Measurements from ENCODE around the gene SPHKAP.
A peak's percentile ranks its signal among the peaks of the same experiment; 100 is the strongest.
"Not testable (repeated sequence)": the region's sequence is repeated elsewhere in the genome, so short reads cannot be mapped to it uniquely, and the experiment has no call there.

The SPHKAP gene

DNA sequence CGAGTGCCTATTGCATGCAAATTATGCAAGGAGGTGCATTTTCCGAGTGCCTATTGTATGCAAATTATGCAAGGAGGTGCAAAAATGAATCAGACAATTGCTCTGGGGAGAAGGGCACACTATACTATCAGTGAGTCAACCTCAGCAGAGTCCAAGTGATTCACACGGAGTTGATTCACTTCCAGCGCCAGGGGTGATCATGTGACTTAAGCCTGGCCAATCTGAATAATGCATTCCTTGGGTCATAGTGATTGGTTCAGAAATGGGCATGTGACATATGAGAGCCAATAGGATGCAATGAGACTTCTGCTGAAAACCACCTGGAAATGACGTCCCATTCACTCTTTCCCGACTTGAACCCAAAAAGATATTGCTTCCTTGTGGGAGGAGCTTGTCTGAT lies 157.9 kb downstream of the SPHKAP start:
- no peak for TF ChIP-seq POLR2A (IDR thresholded peaks at IDR 0.05; ENCODE audit: low read depth, low read length)
- peak; percentile 33 for DNase-seq (ENCODE audit: insufficient read length, low spot score)
- FAIRE-seq: peak; percentile 76

DNA sequence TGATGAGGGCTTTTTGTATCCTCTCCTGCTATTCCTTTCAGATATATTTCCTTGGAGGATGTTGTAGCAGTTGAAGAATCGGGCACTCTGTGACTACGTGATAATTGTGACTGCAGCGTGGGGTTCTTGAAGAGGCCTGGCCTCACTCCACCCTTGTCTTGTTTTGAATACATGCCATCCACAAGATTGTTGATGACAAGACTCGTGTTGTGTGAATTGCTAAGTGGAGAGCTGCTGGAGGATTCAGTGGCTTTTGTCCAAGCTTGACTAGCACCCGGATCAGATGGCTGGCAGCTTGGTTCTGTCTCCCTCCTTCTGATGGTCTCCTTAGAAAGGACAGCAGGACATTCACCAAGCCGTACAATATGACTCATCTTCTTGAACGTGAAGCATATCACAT lies 163.2 kb downstream of the SPHKAP start:
- DNase-seq (ENCODE audit: insufficient read length, low spot score): no peak
- no peak for FAIRE-seq
- TF ChIP-seq POLR2A (IDR thresholded peaks at IDR 0.05; ENCODE audit: low read depth, low read length): no peak

DNA sequence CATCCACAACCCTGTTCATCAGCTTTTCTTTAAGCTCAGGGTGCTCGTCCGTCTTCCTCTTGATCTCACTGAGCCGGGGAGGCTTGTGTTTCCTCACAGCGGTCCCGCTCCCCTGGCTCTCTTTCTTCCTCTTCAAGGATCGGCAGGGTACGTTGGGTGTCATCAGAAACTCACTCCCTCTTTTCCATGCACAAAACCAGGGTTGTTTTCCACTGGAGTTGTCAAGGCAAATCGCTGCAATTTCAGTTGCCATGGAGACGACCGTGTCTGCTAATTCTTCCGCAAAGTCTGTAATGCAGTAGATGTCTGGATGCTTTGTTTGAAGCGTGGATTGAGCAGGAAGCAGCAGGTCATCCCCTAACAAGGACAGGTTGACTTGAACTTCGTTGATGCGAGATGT lies 163.7 kb downstream of the SPHKAP start:
- no peak for DNase-seq (ENCODE audit: insufficient read length, low spot score)
- no peak for TF ChIP-seq POLR2A (IDR thresholded peaks at IDR 0.05; ENCODE audit: low read depth, low read length)
- no peak for FAIRE-seq

DNA sequence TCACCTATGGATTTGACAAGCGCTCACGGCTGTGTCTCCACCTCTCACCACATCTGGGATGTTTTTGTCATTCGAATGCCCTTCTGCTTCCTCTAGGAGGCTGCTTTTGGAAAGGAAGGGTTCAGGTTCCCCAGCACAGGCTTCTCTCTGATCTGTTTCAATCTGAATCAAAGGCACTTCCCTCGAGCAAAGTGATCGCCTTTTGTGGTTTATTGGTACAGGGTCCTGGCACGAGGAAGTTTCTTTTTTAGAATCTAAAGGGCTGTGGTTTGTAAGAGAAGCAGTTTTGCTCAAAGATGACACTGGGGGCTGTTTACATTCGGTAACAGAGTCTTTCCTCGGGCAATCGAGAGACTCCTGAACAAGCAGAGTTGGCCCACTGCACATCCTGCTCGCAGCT lies 165.1 kb downstream of the SPHKAP start:
- FAIRE-seq (no peak), DNase-seq (ENCODE audit: insufficient read length, low spot score) (no peak)
- no peak for TF ChIP-seq POLR2A (IDR thresholded peaks at IDR 0.05; ENCODE audit: low read depth, low read length)

DNA sequence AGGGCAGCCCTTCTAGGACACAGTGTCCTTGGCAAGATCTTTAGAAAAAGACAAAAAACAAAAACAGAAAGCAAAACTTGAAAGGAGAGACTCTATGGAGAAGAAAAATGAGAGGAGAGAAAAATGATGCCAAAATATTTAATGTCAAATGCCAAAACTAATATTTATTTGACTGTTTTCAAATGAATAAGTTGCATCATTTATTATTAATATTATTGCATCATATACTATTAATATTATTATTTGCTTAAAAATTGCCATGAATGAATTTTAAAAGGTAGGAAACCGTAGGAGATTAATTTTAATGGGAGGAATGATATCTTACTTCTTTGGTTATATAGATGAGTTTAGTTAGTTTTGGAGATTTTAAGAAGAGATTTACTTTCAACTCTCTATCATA lies 165.7 kb downstream of the SPHKAP start:
- FAIRE-seq: no peak
- no peak for TF ChIP-seq POLR2A (IDR thresholded peaks at IDR 0.05; ENCODE audit: low read depth, low read length)
- DNase-seq (ENCODE audit: insufficient read length, low spot score): no peak

DNA sequence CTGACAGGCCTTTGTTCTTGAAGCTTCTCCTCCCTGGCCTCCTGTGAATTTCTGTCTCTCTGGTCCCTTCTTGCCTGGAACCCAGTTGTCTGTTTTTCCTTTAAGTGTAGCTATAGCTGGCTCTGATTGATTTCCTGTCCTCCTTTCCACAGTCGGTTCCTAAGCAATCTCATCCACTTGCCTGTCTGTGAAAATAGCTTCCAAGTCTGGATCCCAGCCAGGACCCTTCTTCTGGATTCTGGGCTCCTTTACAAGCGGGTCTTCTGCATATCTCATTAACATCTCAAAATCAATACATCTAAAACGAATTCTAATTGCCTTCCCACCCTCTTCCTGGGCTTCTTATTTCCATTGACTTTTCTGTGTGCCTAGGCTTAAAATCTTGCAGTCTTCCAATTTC lies 185.1 kb downstream of the SPHKAP start:
- DNase-seq (ENCODE audit: insufficient read length, low spot score) (no peak), FAIRE-seq (no peak)
- no peak for TF ChIP-seq POLR2A (IDR thresholded peaks at IDR 0.05; ENCODE audit: low read depth, low read length)

DNA sequence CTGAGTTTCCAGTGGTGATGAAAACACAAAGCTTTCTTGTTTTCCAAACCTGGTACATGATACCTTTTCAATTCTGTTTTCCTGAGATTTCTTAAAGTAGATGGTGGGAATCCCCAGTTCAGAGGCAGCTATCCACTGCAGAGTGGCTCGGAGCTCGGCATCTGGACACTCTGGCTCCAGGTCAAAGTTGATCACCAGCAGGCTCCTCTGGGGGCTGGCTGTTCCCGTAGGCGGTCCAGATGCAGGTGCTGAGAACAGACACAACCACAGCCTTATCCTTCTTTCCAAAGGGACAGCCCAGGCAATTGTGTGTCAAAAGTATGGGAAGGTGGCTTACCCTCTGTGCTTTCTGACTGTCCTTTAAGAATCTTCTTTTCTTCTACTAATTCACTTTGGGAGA lies 190.6 kb downstream of the SPHKAP start:
- no peak for DNase-seq (ENCODE audit: insufficient read length, low spot score)
- FAIRE-seq: no peak
- no peak for TF ChIP-seq POLR2A (IDR thresholded peaks at IDR 0.05; ENCODE audit: low read depth, low read length)

DNA sequence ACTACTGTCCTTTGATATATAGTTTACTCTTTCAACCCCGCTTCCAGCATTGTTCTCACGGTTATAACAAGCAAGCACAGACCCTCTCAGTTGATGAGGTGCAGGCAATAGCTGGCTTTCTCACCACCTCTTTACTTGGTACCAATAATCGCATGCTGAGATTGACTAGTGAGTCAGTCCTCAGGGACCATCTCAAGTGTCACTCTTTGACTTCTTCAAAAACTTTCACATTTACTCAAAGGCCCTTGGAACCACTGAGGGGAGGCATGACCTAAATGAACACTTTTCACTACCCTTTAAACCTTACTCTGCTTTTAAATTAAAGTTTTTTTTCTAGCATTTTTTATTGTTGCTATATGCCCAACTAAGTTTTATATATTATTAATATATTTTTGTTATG lies 208.2 kb downstream of the SPHKAP start:
- TF ChIP-seq POLR2A (IDR thresholded peaks at IDR 0.05; ENCODE audit: low read depth, low read length): no peak
- FAIRE-seq: no peak
- no peak for DNase-seq (ENCODE audit: insufficient read length, low spot score)

DNA sequence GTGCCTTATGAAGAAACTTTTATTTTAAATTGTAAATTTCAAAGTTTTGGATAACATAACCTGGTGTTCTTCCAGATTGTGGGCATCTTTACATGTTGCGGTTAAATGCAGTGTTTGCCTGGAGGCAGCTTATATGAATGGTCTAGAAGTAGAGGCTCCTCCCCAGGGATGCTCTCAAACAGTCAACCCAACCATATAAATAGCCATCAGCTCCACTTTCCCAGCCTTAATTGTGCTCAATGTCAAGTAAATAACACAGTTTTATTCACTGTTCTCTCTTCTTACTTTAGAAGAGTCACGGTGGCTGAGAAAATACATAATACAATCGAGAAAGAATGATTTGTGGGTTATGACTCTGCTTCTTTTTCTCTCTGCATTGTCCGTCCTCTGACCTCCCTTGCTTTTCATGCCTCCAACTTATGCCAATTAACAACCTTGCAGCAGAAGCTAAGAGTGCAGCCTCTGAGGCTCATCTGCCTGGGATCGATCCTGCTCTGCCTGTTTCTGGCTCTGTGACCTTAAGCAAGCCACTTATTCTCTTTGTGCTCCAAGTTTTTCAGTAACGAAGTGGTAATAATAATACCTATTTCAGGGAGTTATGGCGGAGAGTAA lies 209.8 kb downstream of the SPHKAP start:
- FAIRE-seq: no peak
- no peak for DNase-seq (ENCODE audit: insufficient read length, low spot score)
- no peak for TF ChIP-seq POLR2A (IDR thresholded peaks at IDR 0.05; ENCODE audit: low read depth, low read length)

DNA sequence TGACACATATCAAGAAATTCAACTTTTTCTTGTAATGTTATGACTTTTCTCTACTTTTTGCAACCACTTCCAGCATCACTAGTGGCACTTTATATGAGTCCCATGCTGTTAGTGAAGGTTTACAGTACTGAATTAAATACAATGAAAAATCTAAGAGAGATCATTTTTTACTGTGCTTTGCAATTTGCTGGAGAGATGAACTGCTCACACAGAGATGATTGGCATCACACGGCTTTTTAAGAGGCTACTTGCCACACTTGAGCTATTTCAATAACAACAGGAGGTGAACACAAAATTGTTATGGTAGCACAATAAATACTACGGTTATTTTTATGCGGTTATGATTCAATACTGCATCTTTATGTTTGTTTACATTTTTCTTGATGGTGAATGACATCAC lies 221.2 kb downstream of the SPHKAP start:
- DNase-seq (ENCODE audit: insufficient read length, low spot score): no peak
- TF ChIP-seq POLR2A (IDR thresholded peaks at IDR 0.05; ENCODE audit: low read depth, low read length): no peak
- no peak for FAIRE-seq

DNA sequence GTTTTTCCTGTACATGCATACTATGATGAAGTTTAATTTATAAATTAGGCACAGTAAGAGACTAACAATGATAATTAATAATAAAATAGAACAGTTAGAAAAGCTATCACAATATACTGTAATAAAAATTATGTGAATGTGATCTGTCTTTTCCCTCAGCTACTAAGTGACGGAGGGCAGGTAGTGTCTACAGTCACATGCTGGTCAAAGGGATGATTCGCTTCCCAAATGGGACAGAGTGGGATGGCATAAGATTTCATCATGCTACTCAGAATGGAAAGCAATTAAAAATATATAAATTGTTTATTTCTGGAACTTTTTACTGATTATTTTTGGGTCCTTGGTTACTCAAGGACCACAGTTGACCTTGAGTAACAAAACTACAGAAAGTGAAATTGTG lies 238.5 kb downstream of the SPHKAP start:
- no peak for TF ChIP-seq POLR2A (IDR thresholded peaks at IDR 0.05; ENCODE audit: low read depth, low read length)
- FAIRE-seq (no peak), DNase-seq (ENCODE audit: insufficient read length, low spot score) (no peak)

DNA sequence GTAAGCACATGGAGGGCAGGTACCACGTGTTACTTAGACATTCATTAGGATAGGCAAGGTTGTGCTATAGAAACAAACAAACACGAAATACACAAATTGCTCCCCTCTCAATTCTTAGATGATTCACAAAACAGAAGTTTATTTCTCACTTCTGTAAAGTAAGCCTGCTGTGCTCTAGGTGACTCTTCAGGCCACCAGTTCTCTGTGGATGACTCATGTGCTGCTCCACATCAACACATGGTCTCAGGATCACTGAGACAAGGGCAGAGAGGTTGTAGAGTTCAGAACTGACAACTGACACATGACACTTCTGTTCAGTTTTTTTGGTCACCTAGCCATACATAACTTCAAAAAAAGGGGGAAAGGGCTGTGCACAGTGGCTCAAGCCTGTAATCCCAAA lies 239.5 kb downstream of the SPHKAP start:
- FAIRE-seq: no peak

DNA sequence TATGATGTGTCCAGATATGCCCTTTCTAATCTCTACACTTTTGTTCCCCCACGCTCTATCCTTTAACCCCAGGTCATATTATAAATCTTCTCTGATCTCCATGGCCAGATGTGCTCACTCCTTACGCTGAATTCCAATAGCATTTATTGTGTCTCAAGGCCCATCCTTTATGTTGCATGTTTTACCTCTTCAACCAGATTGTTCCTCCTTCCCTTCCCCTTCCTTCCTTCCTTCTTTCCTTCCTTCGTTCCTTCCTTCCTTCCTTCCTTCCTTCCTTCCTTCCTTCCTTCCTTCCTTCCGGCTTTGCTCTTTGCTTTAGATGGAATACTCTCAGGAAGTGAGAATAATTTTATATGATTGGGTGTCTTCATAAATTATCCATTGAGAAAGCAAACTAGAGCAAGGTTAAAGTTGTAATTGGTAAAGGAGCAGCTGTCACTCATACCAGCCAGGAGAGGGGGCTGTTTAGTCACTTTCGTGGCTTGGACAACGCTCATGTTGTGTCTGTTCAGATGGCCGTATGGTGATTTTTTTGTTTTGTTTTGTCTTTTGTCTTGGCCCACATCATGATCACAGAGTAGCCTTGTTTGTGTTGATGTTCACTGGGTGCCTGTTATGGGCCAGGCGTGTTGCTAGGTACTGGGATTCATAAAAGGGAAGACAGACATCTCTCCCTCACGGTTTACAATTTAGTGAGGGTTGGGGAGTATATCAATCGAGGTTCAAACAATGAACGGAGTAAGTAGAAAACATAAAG lies 242.0 kb downstream of the SPHKAP start:
- DNase-seq (ENCODE audit: insufficient read length, low spot score): peak; percentile 42
- TF ChIP-seq POLR2A (IDR thresholded peaks at IDR 0.05; ENCODE audit: low read depth, low read length): no peak
- peak; percentile 94 for FAIRE-seq

More for the DNA sequence above, 239.5 kb downstream of the SPHKAP start:
- peak; percentile 15 for DNase-seq (ENCODE audit: insufficient read length, low spot score)
- no peak for TF ChIP-seq POLR2A (IDR thresholded peaks at IDR 0.05; ENCODE audit: low read depth, low read length)

DNA sequence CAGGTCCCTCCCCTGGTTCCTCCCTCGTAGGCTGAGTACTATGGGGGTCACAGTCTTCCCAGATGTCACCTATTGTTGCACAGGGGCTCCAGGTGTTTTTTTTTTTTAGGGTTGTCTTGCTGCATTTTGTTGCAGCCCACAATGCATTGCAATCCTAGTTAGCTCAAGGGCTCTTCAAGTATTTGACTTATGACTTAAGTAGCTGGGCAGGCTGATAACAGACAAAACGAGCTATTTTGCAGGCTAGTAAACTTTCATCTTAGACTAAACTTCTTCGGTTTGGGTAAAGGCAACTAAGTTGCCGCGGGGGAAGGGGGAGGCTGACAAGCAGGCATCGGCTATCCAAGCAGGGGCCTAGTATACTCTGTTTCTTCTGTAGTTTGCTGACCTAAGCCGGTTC lies 245.2 kb downstream of the SPHKAP start:
- not testable (repeated sequence) for FAIRE-seq; DNase-seq (ENCODE audit: insufficient read length, low spot score)

DNA sequence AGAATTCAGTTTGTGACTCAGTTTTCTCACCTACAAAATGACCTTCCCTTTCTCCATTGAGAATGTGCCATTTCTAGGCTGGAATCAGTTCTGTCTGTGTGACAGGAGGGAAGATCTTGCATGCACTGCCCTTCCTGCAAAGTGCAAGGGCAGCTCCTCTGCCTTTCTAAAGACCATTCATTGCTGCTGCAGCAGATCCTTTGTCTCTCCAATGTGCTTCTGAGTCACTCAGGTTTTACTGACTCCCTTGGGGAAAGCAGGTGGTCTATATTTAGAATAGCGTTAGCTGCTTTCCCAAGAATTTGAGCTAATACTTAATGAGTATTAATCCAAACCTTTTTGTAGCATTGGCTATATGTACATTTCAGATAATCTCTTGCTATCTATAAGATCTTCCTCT lies 247.6 kb downstream of the SPHKAP start:
- no peak for FAIRE-seq
- TF ChIP-seq POLR2A (IDR thresholded peaks at IDR 0.05; ENCODE audit: low read depth, low read length): no peak
- DNase-seq (ENCODE audit: insufficient read length, low spot score): no peak

Measured in H54 (cell line).